ENCODE results near the gene PRKCSH. TPM values are rescaled to one million over a fixed set of nuclear protein-coding genes. Genes with fewer than 3 reads are reported as not detected.

Gene PRKCSH
- polyA plus RNA-seq, 1 donor from 2014 or later: 77.5 TPM

GRCh38 chr19:11483366-11484111 is 48.1 kb downstream of the PRKCSH start:
- Mint-ChIP-seq H3K27ac (peak overlapping the region in 1 of 3 donors; percentile 83), H3K27me3 (peaks cover 21% of the 10 kb centered on the region), H3K4me3 (peak overlapping the region in 2 of 4 donors; percentile 16 to 67)

GRCh38 chr19:11485245-11485837 is 49.9 kb downstream of the PRKCSH start:
- H3K4me3 Mint-ChIP-seq: peak overlapping the region in 2 of 4 donors; percentile 13 to 46
- H3K4me1 Mint-ChIP-seq: peaks cover 3 to 9% (median 4%) of the 10 kb centered on the region in 3 donors
- peaks cover 2% of the 10 kb centered on the region for H3K36me3 Mint-ChIP-seq

More at GRCh38 chr19:11483366-11484111, 48.1 kb downstream of the PRKCSH start:
- peaks cover 4 to 10% (median 7%) of the 10 kb centered on the region in 3 donors for H3K4me1 Mint-ChIP-seq
- peaks cover 2% of the 10 kb centered on the region for H3K36me3 Mint-ChIP-seq
- no peaks in the 10 kb centered on the region for H3K9me3 Mint-ChIP-seq

GRCh38 chr19:11486661-11487503 is 51.4 kb downstream of the PRKCSH start:
- no peak overlapping the region for H3K4me3 Mint-ChIP-seq
- no peak overlapping the region for H3K27ac Mint-ChIP-seq
- H3K4me1 Mint-ChIP-seq: peaks cover 0 to 4% (median 3%) of the 10 kb centered on the region in 3 donors
- H3K36me3 Mint-ChIP-seq: peaks cover 7% of the 10 kb centered on the region
- H3K9me3 Mint-ChIP-seq: no peaks in the 10 kb centered on the region
- H3K27me3 Mint-ChIP-seq: peaks cover 6% of the 10 kb centered on the region

More at GRCh38 chr19:11485245-11485837, 49.9 kb downstream of the PRKCSH start:
- H3K9me3 Mint-ChIP-seq: no peaks in the 10 kb centered on the region
- peaks cover 14% of the 10 kb centered on the region for H3K27me3 Mint-ChIP-seq
- peak overlapping the region in 2 of 3 donors; percentile 80 to 82 for H3K27ac Mint-ChIP-seq

GRCh38 chr19:11489378-11489777 is 53.9 kb downstream of the PRKCSH start:
- Mint-ChIP-seq H3K27me3 (no peaks in the 10 kb centered on the region), H3K36me3 (peaks cover 7% of the 10 kb centered on the region), H3K9me3 (no peaks in the 10 kb centered on the region), H3K4me3 (peak overlapping the region in 1 of 4 donors; percentile 17), H3K27ac (no peak overlapping the region), H3K4me1 (no peaks in the 10 kb centered on the region)

- Mint-ChIP-seq H3K27ac (peak overlapping the region in 1 of 3 donors; percentile 27), H3K9me3 (no peaks in the 10 kb centered on the region), H3K36me3 (peaks cover 11% of the 10 kb centered on the region), H3K4me3 (no peak overlapping the region), H3K27me3 (no peaks in the 10 kb centered on the region), H3K4me1 (no peaks in the 10 kb centered on the region)
These were observed 59.3 kb downstream of the PRKCSH start for GRCh38 chr19:11494634-11495285.

- Mint-ChIP-seq H3K9me3 (no peaks in the 10 kb centered on the region), H3K27me3 (no peaks in the 10 kb centered on the region), H3K4me1 (peaks cover 0 to 2% (median 1%) of the 10 kb centered on the region in 3 donors), H3K36me3 (peaks cover 11% of the 10 kb centered on the region), H3K27ac (no peak overlapping the region), H3K4me3 (no peak overlapping the region)
These were observed 60.0 kb downstream of the PRKCSH start for GRCh38 chr19:11495481-11495880.

GRCh38 chr19:11495885-11496284 is 60.5 kb downstream of the PRKCSH start:
- Mint-ChIP-seq H3K36me3 (peaks cover 8% of the 10 kb centered on the region), H3K27ac (no peak overlapping the region), H3K9me3 (no peaks in the 10 kb centered on the region), H3K4me3 (no peak overlapping the region), H3K27me3 (no peaks in the 10 kb centered on the region), H3K4me1 (peaks cover 0 to 2% (median 1%) of the 10 kb centered on the region in 3 donors)

- peaks cover 7% of the 10 kb centered on the region for H3K36me3 Mint-ChIP-seq
- peaks cover 0 to 4% (median 2%) of the 10 kb centered on the region in 3 donors for H3K4me1 Mint-ChIP-seq
- H3K9me3 Mint-ChIP-seq: no peaks in the 10 kb centered on the region
- no peak overlapping the region for H3K27ac Mint-ChIP-seq
- no peak overlapping the region for H3K4me3 Mint-ChIP-seq
- H3K27me3 Mint-ChIP-seq: no peaks in the 10 kb centered on the region
These were observed 61.1 kb downstream of the PRKCSH start for GRCh38 chr19:11496391-11497163.

- Mint-ChIP-seq H3K4me1 (peaks cover 0 to 5% (median 2%) of the 10 kb centered on the region in 3 donors), H3K36me3 (peaks cover 7% of the 10 kb centered on the region), H3K4me3 (no peak overlapping the region), H3K27me3 (no peaks in the 10 kb centered on the region), H3K9me3 (no peaks in the 10 kb centered on the region), H3K27ac (no peak overlapping the region)
These were observed 63.8 kb downstream of the PRKCSH start for GRCh38 chr19:11499220-11499726.

- Mint-ChIP-seq H3K27me3 (no peaks in the 10 kb centered on the region), H3K4me1 (peaks cover 6 to 9% (median 8%) of the 10 kb centered on the region in 3 donors), H3K4me3 (no peak overlapping the region), H3K9me3 (no peaks in the 10 kb centered on the region), H3K27ac (no peak overlapping the region), H3K36me3 (peaks cover 5% of the 10 kb centered on the region)
These were observed 64.5 kb downstream of the PRKCSH start for GRCh38 chr19:11499890-11500420.

Other genes starting within 250 kb of the PRKCSH start
- not detected for gene KANK2, start 238.1 kb upstream of the PRKCSH start, polyA plus RNA-seq
- gene ANGPTL8, start 196.0 kb upstream of the PRKCSH start, polyA plus RNA-seq: not detected
- 1.6 TPM for gene DOCK6, start 173.1 kb upstream of the PRKCSH start, polyA plus RNA-seq
- not detected for gene TSPAN16, start 139.5 kb upstream of the PRKCSH start, polyA plus RNA-seq
- 2.7 TPM for gene RAB3D, start 96.0 kb upstream of the PRKCSH start, polyA plus RNA-seq
- 101 TPM for gene TMEM205, start 89.4 kb upstream of the PRKCSH start, polyA plus RNA-seq
- gene CCDC159, start 89.1 kb upstream of the PRKCSH start, polyA plus RNA-seq: 24.1 TPM
- gene PLPPR2, start 80.2 kb upstream of the PRKCSH start, polyA plus RNA-seq: 1.9 TPM
- 6.4 TPM for gene SWSAP1, start 61.0 kb upstream of the PRKCSH start, polyA plus RNA-seq
- gene EPOR, start 51.3 kb upstream of the PRKCSH start, polyA plus RNA-seq: 8.1 TPM
- 2.4 TPM for gene RGL3, start 16.3 kb upstream of the PRKCSH start, polyA plus RNA-seq
- gene ODAD3, start 514 bp upstream of the PRKCSH start, polyA plus RNA-seq: 0.89 TPM
- not detected for gene ELAVL3, start 45.4 kb downstream of the PRKCSH start, polyA plus RNA-seq
- 4.3 TPM for gene ZNF653, start 70.2 kb downstream of the PRKCSH start, polyA plus RNA-seq
- gene ECSIT, start 93.5 kb downstream of the PRKCSH start, polyA plus RNA-seq: 38.7 TPM
- gene CNN1, start 103.2 kb downstream of the PRKCSH start, polyA plus RNA-seq: not detected
- gene ELOF1, start 123.6 kb downstream of the PRKCSH start, polyA plus RNA-seq: 183 TPM
- 109 TPM for gene ACP5, start 142.0 kb downstream of the PRKCSH start, polyA plus RNA-seq
- 7.7 TPM for gene ZNF627, start 161.8 kb downstream of the PRKCSH start, polyA plus RNA-seq